HEK293 (cell line): ENCODE data around the gene TMEM202.

ENCODE experiments used
- CTCF ChIA-PET: fragments of 350-600 bp; formaldehyde crosslinking; extraction: SDS; loops from one replicate; lab custom pipeline; 2021; ENCODE audit warnings: antibody characterized with exemption; lab: Yijun Ruan, JAX
- POLR2A ChIA-PET: fragments of 300-600 bp; formaldehyde crosslinking; extraction: SDS; loops from one replicate; lab custom pipeline; 2020; ENCODE audit warnings: antibody characterized with exemption, inconsistent platforms; lab: Yijun Ruan, JAX
- H3K27ac ChIP-seq: fragments of 200-500 bp; sonication (Bioruptor generic); 2 replicates; pipeline ENCODE4 v1.5.1; 2014; ENCODE audit warnings: low read depth, low read length, control low read depth, inconsistent platforms; ENCODE audit errors: extremely low read depth
- H3K36me3 ChIP-seq, 2 experiments: fragments of 200-500 bp in 1 of 2; sonication (Bioruptor generic) in 1 of 2; 1 replicate in 1 of 2; 2 replicates in 1 of 2; pipeline ENCODE4 v1.5.1; 2014 to 2017; ENCODE audit warnings: inconsistent platforms in 2 of 2, low read length in 2 of 2; ENCODE audit not compliant: control insufficient read depth in 2 of 2, insufficient read depth in 1 of 2
- H3K4me1 ChIP-seq: fragments of 200-500 bp; sonication (Bioruptor generic); 2 replicates; pipeline ENCODE4 v1.5.1; 2014; ENCODE audit warnings: mild to moderate bottlenecking, low read length, inconsistent platforms; ENCODE audit not compliant: control insufficient read depth, insufficient read depth
- H3K4me3 ChIP-seq: 2 replicates; pipeline ENCODE4 v1.5.1; 2011; ENCODE audit warnings: low read depth, mild to moderate bottlenecking, control low read depth, low read length, moderate library complexity
- H3K9me3 ChIP-seq: fragments of 200-500 bp; sonication (Bioruptor generic); 2 replicates; pipeline ENCODE4 v1.5.1; 2014; ENCODE audit warnings: low read depth, low read length, inconsistent platforms; ENCODE audit not compliant: control insufficient read depth, insufficient read depth
- GFI1B ChIP-seq: fragments of 450-650 bp; formaldehyde crosslinking; IDR thresholded peaks from 2 replicates; pipeline ENCODE4 v1.5.1; 2016; ENCODE audit warnings: missing biosample characterization, missing genetic modification characterization
- KLF9 ChIP-seq: fragments of 450-650 bp; formaldehyde crosslinking; IDR thresholded peaks from 2 replicates; pipeline ENCODE4 v1.5.1; 2016; ENCODE audit warnings: missing biosample characterization, missing genetic modification characterization, low read depth
- PRDM1 ChIP-seq: fragments of 450-650 bp; formaldehyde crosslinking; IDR thresholded peaks from 2 replicates; pipeline ENCODE4; 2016; ENCODE audit warnings: missing biosample characterization, missing genetic modification characterization
- SCRT2 ChIP-seq: fragments of 450-650 bp; formaldehyde crosslinking; IDR thresholded peaks from 2 replicates; pipeline ENCODE4 v1.5.1; 2016; ENCODE audit warnings: missing biosample characterization, missing genetic modification characterization
- SETDB1 ChIP-seq: IDR thresholded peaks from one replicate; pipeline ENCODE4 v1.6.1; 2017; ENCODE audit warnings: mild to moderate bottlenecking, low read length, moderate library complexity, mixed read lengths; ENCODE audit not compliant: insufficient read length
- TRIM28 ChIP-seq: IDR thresholded peaks from 2 replicates; pipeline ENCODE4 v1.6.1; 2011; ENCODE audit warnings: low read length, control low read depth, borderline replicate concordance
- ZNF121 ChIP-seq: fragments of 450-650 bp; formaldehyde crosslinking; IDR thresholded peaks from 2 replicates; pipeline ENCODE4 v1.5.1; 2016; ENCODE audit warnings: missing biosample characterization, missing genetic modification characterization
- ZNF174 ChIP-seq: fragments of 450-650 bp; formaldehyde crosslinking; IDR thresholded peaks from 2 replicates; pipeline ENCODE4 v1.5.0; 2017; ENCODE audit warnings: missing biosample characterization, mild to moderate bottlenecking, missing genetic modification characterization
- ZNF23 ChIP-seq: fragments of 450-650 bp; formaldehyde crosslinking; IDR thresholded peaks from 2 replicates; pipeline ENCODE4 v1.5.1; 2016; ENCODE audit warnings: missing biosample characterization, missing genetic modification characterization, borderline replicate concordance
- ZNF37A ChIP-seq: fragments of 450-650 bp; IDR thresholded peaks from 2 replicates; pipeline ENCODE4 v1.5.1; 2018; ENCODE audit warnings: missing biosample characterization, missing genetic modification characterization
- ZNF426 ChIP-seq: fragments of 450-650 bp; formaldehyde crosslinking; IDR thresholded peaks from 2 replicates; pipeline ENCODE4 v1.5.1; 2017; ENCODE audit warnings: missing biosample characterization, missing genetic modification characterization, mild to moderate bottlenecking, inconsistent platforms, moderate library complexity
- ZNF473 ChIP-seq: fragments of 450-650 bp; formaldehyde crosslinking; IDR thresholded peaks from 2 replicates; pipeline ENCODE4 v1.5.1; 2017; ENCODE audit warnings: missing biosample characterization, missing genetic modification characterization
- ZNF510 ChIP-seq: fragments of 450-650 bp; formaldehyde crosslinking; IDR thresholded peaks from 2 replicates; pipeline ENCODE4 v1.5.1; 2018; ENCODE audit warnings: mild to moderate bottlenecking, missing genetic modification characterization, missing biosample characterization; ENCODE audit not compliant: insufficient replicate concordance
- ZNF529 ChIP-seq: fragments of 450-650 bp; formaldehyde crosslinking; IDR thresholded peaks from 2 replicates; pipeline ENCODE4 v1.5.1; 2017; ENCODE audit warnings: missing genetic modification characterization, missing biosample characterization; ENCODE audit not compliant: insufficient replicate concordance
- ZNF558 ChIP-seq: fragments of 450-650 bp; formaldehyde crosslinking; IDR thresholded peaks from 2 replicates; pipeline ENCODE4 v1.5.1; 2016; ENCODE audit warnings: missing biosample characterization, missing genetic modification characterization
- ZNF791 ChIP-seq: fragments of 450-650 bp; formaldehyde crosslinking; IDR thresholded peaks from 2 replicates; pipeline ENCODE4 v1.5.1; 2016; ENCODE audit warnings: missing biosample characterization, missing genetic modification characterization
- ZSCAN30 ChIP-seq: fragments of 450-650 bp; IDR thresholded peaks from 2 replicates; pipeline ENCODE4 v1.5.1; 2018; ENCODE audit warnings: missing biosample characterization, mild to moderate bottlenecking, missing genetic modification characterization, moderate library complexity
- TF ChIP-seq, protein P1 (sequence below): fragments of 450-650 bp; formaldehyde crosslinking; IDR thresholded peaks from 2 replicates; pipeline ENCODE4 v1.5.1; 2016; ENCODE audit warnings: missing biosample characterization, missing genetic modification characterization
- TF ChIP-seq, protein P2 (sequence below): fragments of 450-650 bp; formaldehyde crosslinking; IDR thresholded peaks from 2 replicates; pipeline ENCODE4 v1.5.1; 2017; ENCODE audit warnings: missing biosample characterization, missing genetic modification characterization
- TF ChIP-seq, protein P3 (sequence below): fragments of 450-650 bp; formaldehyde crosslinking; IDR thresholded peaks from 2 replicates; pipeline ENCODE4 v1.5.1; 2016; ENCODE audit warnings: missing biosample characterization, missing genetic modification characterization
- TF ChIP-seq, protein P4 (sequence below): fragments of 450-650 bp; formaldehyde crosslinking; IDR thresholded peaks from 2 replicates; pipeline ENCODE4 v1.5.1; 2017; ENCODE audit warnings: missing biosample characterization, missing genetic modification characterization

Gene TMEM202

DNA sequence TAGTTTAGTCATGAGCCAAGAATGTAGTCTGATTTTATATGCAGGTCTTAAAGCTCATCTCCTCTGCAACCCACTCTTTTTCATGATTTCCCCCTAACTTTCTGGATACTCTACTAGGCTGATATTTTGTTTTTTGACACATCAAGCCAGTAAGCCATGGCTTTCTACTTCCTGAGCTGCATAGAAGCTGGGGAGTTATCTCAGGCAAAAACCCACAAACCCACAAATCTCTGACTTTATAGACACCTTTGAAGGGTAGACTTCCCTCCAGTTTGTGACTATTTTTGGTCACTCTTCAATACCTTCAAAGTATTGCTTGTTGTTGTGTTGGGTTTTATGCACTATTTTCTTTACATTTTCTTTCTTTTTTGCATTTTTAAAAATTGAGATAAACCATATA is 28.6 kb downstream of the TMEM202 start:
- Histone ChIP-seq H3K27ac (no peak overlapping the region), H3K4me1 (no peaks in the 10 kb centered on the region), H3K36me3 (no peaks in the 10 kb centered on the region), H3K9me3 (peaks cover 2% of the 10 kb centered on the region; the same call in 1 of the 2 replicates), H3K4me3 (no peak overlapping the region)
- ChIA-PET CTCF (interaction anchor here (0.7 kb wide), 1 partner anchor 8 kb away, joined by 3 read pairs; no protein-coding TSS in a partner anchor), POLR2A (no interaction called here)
- TF ChIP-seq ZNF426 (tag by site-specific recombination) (no peak), GFI1B (no peak), ZNF510 (no peak), ZNF23 (no peak), PRDM1 (tag by site-specific recombination) (no peak), ZNF473 (tag by site-specific recombination) (no peak), ZNF37A (tag by site-specific recombination) (no peak), SCRT2 (no peak), KLF9 (tag by site-specific recombination) (no peak), ZNF121 (tag by site-specific recombination) (no peak)
- TF ChIP-seq, protein P1, sequence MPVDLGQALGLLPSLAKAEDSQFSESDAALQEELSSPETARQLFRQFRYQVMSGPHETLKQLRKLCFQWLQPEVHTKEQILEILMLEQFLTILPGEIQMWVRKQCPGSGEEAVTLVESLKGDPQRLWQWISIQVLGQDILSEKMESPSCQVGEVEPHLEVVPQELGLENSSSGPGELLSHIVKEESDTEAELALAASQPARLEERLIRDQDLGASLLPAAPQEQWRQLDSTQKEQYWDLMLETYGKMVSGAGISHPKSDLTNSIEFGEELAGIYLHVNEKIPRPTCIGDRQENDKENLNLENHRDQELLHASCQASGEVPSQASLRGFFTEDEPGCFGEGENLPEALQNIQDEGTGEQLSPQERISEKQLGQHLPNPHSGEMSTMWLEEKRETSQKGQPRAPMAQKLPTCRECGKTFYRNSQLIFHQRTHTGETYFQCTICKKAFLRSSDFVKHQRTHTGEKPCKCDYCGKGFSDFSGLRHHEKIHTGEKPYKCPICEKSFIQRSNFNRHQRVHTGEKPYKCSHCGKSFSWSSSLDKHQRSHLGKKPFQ (tag by site-specific recombination), result no peak
- TF ChIP-seq, protein P2, sequence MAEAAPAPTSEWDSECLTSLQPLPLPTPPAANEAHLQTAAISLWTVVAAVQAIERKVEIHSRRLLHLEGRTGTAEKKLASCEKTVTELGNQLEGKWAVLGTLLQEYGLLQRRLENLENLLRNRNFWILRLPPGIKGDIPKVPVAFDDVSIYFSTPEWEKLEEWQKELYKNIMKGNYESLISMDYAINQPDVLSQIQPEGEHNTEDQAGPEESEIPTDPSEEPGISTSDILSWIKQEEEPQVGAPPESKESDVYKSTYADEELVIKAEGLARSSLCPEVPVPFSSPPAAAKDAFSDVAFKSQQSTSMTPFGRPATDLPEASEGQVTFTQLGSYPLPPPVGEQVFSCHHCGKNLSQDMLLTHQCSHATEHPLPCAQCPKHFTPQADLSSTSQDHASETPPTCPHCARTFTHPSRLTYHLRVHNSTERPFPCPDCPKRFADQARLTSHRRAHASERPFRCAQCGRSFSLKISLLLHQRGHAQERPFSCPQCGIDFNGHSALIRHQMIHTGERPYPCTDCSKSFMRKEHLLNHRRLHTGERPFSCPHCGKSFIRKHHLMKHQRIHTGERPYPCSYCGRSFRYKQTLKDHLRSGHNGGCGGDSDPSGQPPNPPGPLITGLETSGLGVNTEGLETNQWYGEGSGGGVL, result no peak
- TF ChIP-seq, protein P3, sequence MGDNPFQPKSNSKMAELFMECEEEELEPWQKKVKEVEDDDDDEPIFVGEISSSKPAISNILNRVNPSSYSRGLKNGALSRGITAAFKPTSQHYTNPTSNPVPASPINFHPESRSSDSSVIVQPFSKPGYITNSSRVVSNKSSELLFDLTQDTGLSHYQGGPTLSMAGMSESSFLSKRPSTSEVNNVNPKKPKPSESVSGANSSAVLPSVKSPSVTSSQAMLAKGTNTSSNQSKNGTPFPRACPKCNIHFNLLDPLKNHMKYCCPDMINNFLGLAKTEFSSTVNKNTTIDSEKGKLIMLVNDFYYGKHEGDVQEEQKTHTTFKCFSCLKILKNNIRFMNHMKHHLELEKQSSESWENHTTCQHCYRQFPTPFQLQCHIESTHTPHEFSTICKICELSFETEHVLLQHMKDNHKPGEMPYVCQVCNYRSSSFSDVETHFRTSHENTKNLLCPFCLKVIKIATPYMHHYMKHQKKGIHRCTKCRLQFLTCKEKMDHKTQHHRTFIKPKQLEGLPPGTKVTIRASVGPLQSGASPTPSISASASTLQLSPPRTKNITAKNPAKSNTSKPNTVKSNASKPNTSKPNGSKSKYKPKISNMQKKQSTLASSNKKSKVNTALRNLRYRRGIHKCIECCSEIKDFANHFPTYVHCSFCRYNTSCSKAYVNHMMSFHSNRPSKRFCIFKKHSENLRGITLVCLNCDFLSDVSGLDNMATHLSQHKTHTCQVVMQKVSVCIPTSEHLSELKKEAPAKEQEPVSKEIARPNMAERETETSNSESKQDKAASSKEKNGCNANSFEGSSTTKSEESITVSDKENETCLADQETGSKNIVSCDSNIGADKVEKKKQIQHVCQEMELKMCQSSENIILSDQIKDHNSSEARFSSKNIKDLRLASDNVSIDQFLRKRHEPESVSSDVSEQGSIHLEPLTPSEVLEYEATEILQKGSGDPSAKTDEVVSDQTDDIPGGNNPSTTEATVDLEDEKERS, result no peak

DNA sequence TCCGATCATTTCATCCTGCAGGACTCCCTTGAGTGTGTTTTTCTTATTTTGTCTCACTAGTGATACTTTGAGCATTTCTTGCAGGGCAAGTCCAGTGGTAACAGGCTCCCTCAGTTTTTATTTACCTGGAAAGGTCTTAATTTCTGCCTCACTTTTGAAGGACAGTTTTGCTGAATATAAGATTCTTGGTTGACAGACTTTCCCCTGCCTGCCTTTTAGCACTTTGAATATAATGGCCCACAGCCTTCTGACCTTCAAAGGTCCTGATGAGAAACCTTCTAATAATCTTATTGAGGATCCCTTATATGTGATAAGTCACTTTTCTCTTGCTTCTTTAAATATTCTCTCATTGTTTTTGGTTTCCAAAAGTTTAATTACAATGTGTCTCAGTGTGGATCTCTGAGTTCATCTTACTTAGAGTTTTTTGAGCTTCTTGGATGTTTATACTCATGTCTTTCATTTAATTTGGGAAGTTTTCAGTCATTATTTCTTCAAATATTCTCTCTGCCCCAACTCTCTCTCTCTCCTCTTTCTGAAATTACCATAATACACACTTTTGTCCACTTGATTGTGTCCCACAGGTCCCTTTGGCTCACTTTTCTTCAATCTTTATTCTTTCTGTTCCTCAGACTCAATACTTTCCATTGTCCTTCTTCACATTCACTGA is 39.7 kb downstream of the TMEM202 start:
- Histone ChIP-seq H3K4me3 (no peak overlapping the region), H3K4me1 (no peaks in the 10 kb centered on the region), H3K9me3 (no peaks in the 10 kb centered on the region; the same call in none of the 2 replicates), H3K36me3 (no peaks in the 10 kb centered on the region; a peak in 1 of 3 replicates)
- CTCF ChIA-PET, result no interaction called here
- POLR2A ChIA-PET, result no interaction called here
- TF ChIP-seq ZSCAN30 (tag by site-specific recombination) (no peak), ZNF791 (peak; percentile 95), ZNF558 (tag by site-specific recombination) (peak; percentile 96), ZNF174 (tag by site-specific recombination) (no peak), SETDB1 (peak; percentile 95), TRIM28 (peak; percentile 72; the same call in 1 of the 2 replicates), ZNF529 (tag by site-specific recombination) (peak; percentile 19)
- TF ChIP-seq, protein P3, result 0 out of 2 replicates have a peak, but pooled peaks have one; percentile 37
- TF ChIP-seq, protein P4, sequence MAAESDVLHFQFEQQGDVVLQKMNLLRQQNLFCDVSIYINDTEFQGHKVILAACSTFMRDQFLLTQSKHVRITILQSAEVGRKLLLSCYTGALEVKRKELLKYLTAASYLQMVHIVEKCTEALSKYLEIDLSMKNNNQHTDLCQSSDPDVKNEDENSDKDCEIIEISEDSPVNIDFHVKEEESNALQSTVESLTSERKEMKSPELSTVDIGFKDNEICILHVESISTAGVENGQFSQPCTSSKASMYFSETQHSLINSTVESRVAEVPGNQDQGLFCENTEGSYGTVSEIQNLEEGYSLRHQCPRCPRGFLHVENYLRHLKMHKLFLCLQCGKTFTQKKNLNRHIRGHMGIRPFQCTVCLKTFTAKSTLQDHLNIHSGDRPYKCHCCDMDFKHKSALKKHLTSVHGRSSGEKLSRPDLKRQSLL (tag by site-specific recombination), result no peak
- TF ChIP-seq, all 188 proteins: peak for 6
- no peak overlapping the region for H3K27ac ChIP-seq
